OCI-LY1 (cell line): ENCODE measurements around the gene CNNM4.
"Not testable (repeated sequence)": the region's sequence is repeated elsewhere in the genome, so short reads cannot be mapped to it uniquely, and the experiment has no call there.

Experiments
- H2AFZ ChIP-seq: fragments of 200-600 bp; sonication (generic), shearing (Covaris generic); 2 replicates; pipeline ENCODE4 v1.6.0; 2014; ENCODE audit warnings: antibody characterized with exemption, mild to moderate bottlenecking, low read length
- H3F3A ChIP-seq: fragments of 200-600 bp; sonication (generic), shearing (Covaris generic); 2 replicates; pipeline ENCODE4 v1.6.0; 2014; ENCODE audit warnings: mild to moderate bottlenecking, antibody characterized with exemption, low read length, moderate library complexity; ENCODE audit not compliant: insufficient read depth
- H3K27ac ChIP-seq: fragments of 200-600 bp; sonication (generic); 2 replicates; pipeline ENCODE4 v1.5.1; 2014; ENCODE audit warnings: low read length, mixed run types, mild to moderate bottlenecking, low read depth; ENCODE audit not compliant: poor library complexity, severe bottlenecking
- H3K27me3 ChIP-seq: fragments of 200-600 bp; sonication (generic); 2 replicates; pipeline ENCODE4 v1.6.0; 2014; ENCODE audit warnings: antibody characterized with exemption, mild to moderate bottlenecking, low read length, moderate library complexity; ENCODE audit not compliant: insufficient read depth
- H3K36me3 ChIP-seq: fragments of 200-600 bp; sonication (generic); 2 replicates; pipeline ENCODE4 v1.6.1; 2014; ENCODE audit warnings: mild to moderate bottlenecking, antibody characterized with exemption, low read length, moderate library complexity, mixed read lengths; ENCODE audit not compliant: insufficient read depth
- H3K4me1 ChIP-seq: fragments of 200-600 bp; sonication (generic); 2 replicates; pipeline ENCODE4 v1.5.1; 2014; ENCODE audit warnings: mild to moderate bottlenecking, low read length, moderate library complexity; ENCODE audit not compliant: insufficient read depth, severe bottlenecking
- H3K4me2 ChIP-seq: fragments of 200-600 bp; sonication (generic), shearing (Covaris generic); 2 replicates; pipeline ENCODE4 v1.6.1; 2014; ENCODE audit warnings: low read length
- H3K4me3 ChIP-seq: fragments of 200-600 bp; sonication (generic); 2 replicates; pipeline ENCODE4 v1.5.1; 2014; ENCODE audit warnings: low read length, low read depth, mild to moderate bottlenecking, mixed read lengths; ENCODE audit not compliant: poor library complexity, severe bottlenecking
- H3K79me2 ChIP-seq: fragments of 200-600 bp; shearing (Covaris generic); 2 replicates; pipeline ENCODE4 v1.6.1; 2016; ENCODE audit warnings: mixed run types, low read length, mixed read lengths; ENCODE audit not compliant: insufficient read depth
- H3K9ac ChIP-seq: fragments of 200-600 bp; sonication (generic), shearing (Covaris generic); 2 replicates; pipeline ENCODE4 v1.6.1; 2014; ENCODE audit warnings: mild to moderate bottlenecking, low read length, mixed read lengths
- H3K9me2 ChIP-seq: fragments of 200-600 bp; sonication (generic), shearing (Covaris generic); 2 replicates; pipeline ENCODE4 v1.6.1; 2014; ENCODE audit warnings: low read depth, mild to moderate bottlenecking, low read length, mixed read lengths
- H3K9me3 ChIP-seq: fragments of 200-600 bp; shearing (Covaris generic); 2 replicates; pipeline ENCODE4 v1.6.1; 2014; ENCODE audit warnings: low read length, mixed read lengths
- H4K20me1 ChIP-seq: fragments of 200-600 bp; sonication (generic), shearing (Covaris generic); 2 replicates; pipeline ENCODE4 v1.6.0; 2016; ENCODE audit warnings: mild to moderate bottlenecking, low read length; ENCODE audit not compliant: insufficient read depth
- CTCF ChIP-seq: fragments of 200-600 bp; sonication (generic), shearing (Covaris generic); IDR thresholded peaks from 2 replicates; pipeline ENCODE4 v1.5.1; 2017; ENCODE audit warnings: mild to moderate bottlenecking, antibody characterized with exemption, low read length, moderate library complexity, mixed read lengths
- EZH2 ChIP-seq: fragments of 200-600 bp; sonication (generic), shearing (Covaris generic); IDR thresholded peaks from 2 replicates; pipeline ENCODE4 v1.8.0; 2017; ENCODE audit warnings: borderline replicate concordance, mixed run types, mild to moderate bottlenecking, antibody characterized with exemption, low read length, moderate library complexity, mixed read lengths

Gene CNNM4

GRCh38 chr2:96795076-96795475 lies 34.4 kb downstream of the CNNM4 start:
- Histone ChIP-seq H3K9ac (no peak overlapping the region), H4K20me1 (no peaks in the 10 kb centered on the region), H3K27ac (no peak overlapping the region), H3K79me2 (no peaks in the 10 kb centered on the region), H3K4me3 (no peak overlapping the region), H3K36me3 (no peaks in the 10 kb centered on the region), H3K4me1 (no peaks in the 10 kb centered on the region), H3K4me2 (no peak overlapping the region), H2AFZ (no peak overlapping the region), H3F3A (no peaks in the 10 kb centered on the region), H3K27me3 (no peaks in the 10 kb centered on the region), H3K9me3 (no peaks in the 10 kb centered on the region), H3K9me2 (no peaks in the 10 kb centered on the region)
- TF ChIP-seq CTCF, result no peak
- TF ChIP-seq EZH2, result no peak

GRCh38 chr2:96796497-96796896 lies 35.8 kb downstream of the CNNM4 start:
- not testable (repeated sequence) for H3K27ac ChIP-seq, H3K9ac ChIP-seq, H3K27me3 ChIP-seq, H3K4me2 ChIP-seq, H3K4me1 ChIP-seq, H3K36me3 ChIP-seq, H3F3A ChIP-seq, H4K20me1 ChIP-seq, H3K9me2 ChIP-seq, H3K9me3 ChIP-seq, H2AFZ ChIP-seq, H3K4me3 ChIP-seq, H3K79me2 ChIP-seq

- no peak overlapping the region for H3K27ac ChIP-seq
- H3K4me2 ChIP-seq, result no peak overlapping the region
- H3K9me3 ChIP-seq, result no peaks in the 10 kb centered on the region
- no peaks in the 10 kb centered on the region for H3K36me3 ChIP-seq
- TF ChIP-seq CTCF (no peak), EZH2 (no peak)
- no peaks in the 10 kb centered on the region for H3K79me2 ChIP-seq
- H4K20me1 ChIP-seq, result no peaks in the 10 kb centered on the region
- H3F3A ChIP-seq, result no peaks in the 10 kb centered on the region
- H3K4me3 ChIP-seq, result no peak overlapping the region
- no peaks in the 10 kb centered on the region for H3K27me3 ChIP-seq
- peaks cover 3% of the 10 kb centered on the region for H3K4me1 ChIP-seq
- no peaks in the 10 kb centered on the region for H3K9me2 ChIP-seq
- no peak overlapping the region for H3K9ac ChIP-seq
- H2AFZ ChIP-seq, result no peak overlapping the region
Observed at GRCh38 chr2:96797066-96797625, 36.4 kb downstream of the CNNM4 start.
